Naive thymus-derived CD4-positive, alpha-beta T cell (primary cell): ENCODE measurements around the gene ARMC2. TPM values are rescaled to one million over a fixed set of nuclear protein-coding genes. Genes with fewer than 3 reads are reported as not detected.

Source experiments
- ATAC-seq: fragments of 150-1000 bp; cut with Tn5 transposase; 2 replicates; pipeline ENCODE4 v1.10.0; 2021; ENCODE audit warnings: mild to moderate bottlenecking, moderate library complexity
- CTCF ChIA-PET: fragments of 350-600 bp; sonication (Branson Sonifier 250); formaldehyde crosslinking; loops from one replicate; lab custom pipeline; 2021; ENCODE audit warnings: antibody characterized with exemption; lab: Charles Lee
- POLR2A ChIA-PET: fragments of 350-600 bp; sonication (Branson Sonifier 250); formaldehyde crosslinking; loops from one replicate; lab custom pipeline; 2021; ENCODE audit warnings: antibody characterized with exemption, inconsistent platforms; lab: Charles Lee
- DNase-seq, 9 donors: peaks; one replicate each; pipeline versions ENCODE4 v3.0.0 to v3.0.0-alpha.2; 2020 to 2022; ENCODE audit warnings: mixed read lengths in 1 of 9
- H3K27ac ChIP-seq: one replicate; pipeline ENCODE4 v1.7.0; 2013; ENCODE audit warnings: mild to moderate bottlenecking, low read depth, low read length, moderate library complexity
- H3K27me3 ChIP-seq, 2 donors: one replicate each; pipeline ENCODE4 v1.7.0; 2013; ENCODE audit warnings: low read length in 2 of 2, mild to moderate bottlenecking in 2 of 2, moderate library complexity in 2 of 2; ENCODE audit not compliant: control insufficient read depth in 2 of 2, insufficient read depth in 2 of 2
- H3K36me3 ChIP-seq, 3 experiments: 1 replicate in 2 of 3; 2 replicates in 1 of 3; pipeline ENCODE4 v1.7.0; 2013; ENCODE audit warnings: low read length in 3 of 3, mild to moderate bottlenecking in 3 of 3, moderate library complexity in 1 of 3; ENCODE audit not compliant: insufficient read depth in 3 of 3, control insufficient read depth in 2 of 3
- H3K4me1 ChIP-seq, 2 donors: one replicate each; pipeline ENCODE4 v1.7.0; 2013; ENCODE audit warnings: low read length in 2 of 2, mild to moderate bottlenecking in 2 of 2, moderate library complexity in 1 of 2; ENCODE audit not compliant: control insufficient read depth in 2 of 2, insufficient read depth in 2 of 2
- H3K4me3 ChIP-seq: 2 replicates; pipeline ENCODE4 v1.7.0; 2013; ENCODE audit warnings: mild to moderate bottlenecking, low read length
- H3K9me3 ChIP-seq, 3 experiments: 1 replicate in 2 of 3; 2 replicates in 1 of 3; pipeline ENCODE4 v1.7.0; 2013; ENCODE audit warnings: low read length in 3 of 3; ENCODE audit not compliant: control insufficient read depth in 2 of 3
- H3K27ac Mint-ChIP-seq, 9 donors: one replicate each; pipeline ENCODE4 v1.8.0; 2020 to 2022; ENCODE audit warnings: mixed read lengths in 9 of 9, mild to moderate bottlenecking in 8 of 9, moderate library complexity in 5 of 9, inconsistent platforms in 2 of 9
- H3K27me3 Mint-ChIP-seq, 5 donors: one replicate each; pipeline ENCODE4 v1.8.0; 2021 to 2022; ENCODE audit warnings: mixed read lengths in 5 of 5, mild to moderate bottlenecking in 1 of 5
- H3K36me3 Mint-ChIP-seq, 5 donors: one replicate each; pipeline ENCODE4 v1.8.0; 2020 to 2022; ENCODE audit warnings: mixed read lengths in 5 of 5, mild to moderate bottlenecking in 3 of 5, inconsistent platforms in 1 of 5
- H3K4me1 Mint-ChIP-seq, 7 donors: one replicate each; pipeline ENCODE4 v1.8.0; 2020 to 2022; ENCODE audit warnings: mixed read lengths in 7 of 7, mild to moderate bottlenecking in 3 of 7, inconsistent platforms in 1 of 7
- H3K4me3 Mint-ChIP-seq, 10 donors: one replicate each; pipeline ENCODE4 v1.8.0; 2020 to 2022; ENCODE audit warnings: mild to moderate bottlenecking in 10 of 10, mixed read lengths in 10 of 10, moderate library complexity in 6 of 10, inconsistent platforms in 2 of 10
- H3K9me3 Mint-ChIP-seq, 11 donors: one replicate each; pipeline ENCODE4 v1.8.0; 2020 to 2022; ENCODE audit warnings: mixed read lengths in 11 of 11, mild to moderate bottlenecking in 4 of 11, inconsistent platforms in 1 of 11, moderate library complexity in 1 of 11
- intact Hi-C, 2 donors: fragments of 100-400 bp; cut with micrococcal nuclease; formaldehyde crosslinking; loops; one replicate each; pipeline ENCODE4 v1.15.1; 2023
- polyA plus RNA-seq, 2 donors: library from polyadenylated mRNA; unstranded; fragments of 300-500 nt; fragmentation: Illumina TruSeq; gene quantifications; one replicate each; pipeline ENCODE4 v1.2.3, GENCODE V29; 2021
- total RNA-seq, 6 experiments: library from RNA in 5 of 6; stranded (reverse) in 5 of 6; gene quantifications; 1 replicate in 5 of 6; 2 replicates in 1 of 6; pipeline ENCODE4 v1.2.3 and lab custom pipeline; 2021 to 2026

ARMC2 gene
- total and polyA plus RNA-seq, 7 experiments from 2014 or later, result 3.6 to 12.7 (median 7.1) TPM

DNA sequence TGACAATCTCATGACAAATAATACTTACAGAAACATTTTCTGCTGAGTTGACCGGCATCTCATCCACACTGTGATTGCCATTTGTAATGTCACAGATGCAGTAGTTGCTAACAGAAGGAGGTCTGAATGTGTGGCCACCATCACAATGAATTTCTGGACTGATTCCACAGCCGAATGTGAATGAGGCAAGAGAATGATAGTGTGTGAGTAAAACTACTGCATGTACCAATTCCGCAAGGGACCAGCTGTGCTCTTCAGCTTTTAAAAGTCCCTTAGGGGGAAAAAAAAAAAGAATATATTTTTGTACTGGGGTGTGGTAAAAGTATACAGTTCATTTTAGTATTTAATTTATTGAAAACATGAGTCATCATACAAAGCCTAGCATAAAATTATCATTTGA lies 150.3 kb downstream of the ARMC2 start:
- POLR2A ChIA-PET, result interaction anchor here (1.0 kb wide), 1 partner anchor 61 kb away, joined by 3 read pairs; no protein-coding TSS in a partner anchor
- Histone ChIP-seq H3K4me1 (peaks cover under 1% of the 10 kb centered on the region in 2 donors), H3K27me3 (no peaks in the 10 kb centered on the region), H3K36me3 (peaks cover 0 to 33% (median 20%) of the 10 kb centered on the region in 3 experiments), H3K4me3 (no peak overlapping the region), H3K27ac (no peak overlapping the region), H3K9me3 (no peaks in the 10 kb centered on the region)
- intact Hi-C loops, result no loop called here
- no peak for ATAC-seq
- H3K4me3 Mint-ChIP-seq, result no peak overlapping the region
- H3K36me3 Mint-ChIP-seq, result peaks cover 4 to 44% (median 19%) of the 10 kb centered on the region in 5 donors
- CTCF ChIA-PET, result interaction anchor here (1.1 kb wide), 1 partner anchor 12 kb away, joined by 3 read pairs; no protein-coding TSS in a partner anchor
- no peak overlapping the region for H3K27ac Mint-ChIP-seq
- no peak for DNase-seq
- no peaks in the 10 kb centered on the region for H3K27me3 Mint-ChIP-seq
- H3K9me3 Mint-ChIP-seq, result no peaks in the 10 kb centered on the region
- peaks cover 0 to 28% (median 21%) of the 10 kb centered on the region in 7 donors for H3K4me1 Mint-ChIP-seq

DNA sequence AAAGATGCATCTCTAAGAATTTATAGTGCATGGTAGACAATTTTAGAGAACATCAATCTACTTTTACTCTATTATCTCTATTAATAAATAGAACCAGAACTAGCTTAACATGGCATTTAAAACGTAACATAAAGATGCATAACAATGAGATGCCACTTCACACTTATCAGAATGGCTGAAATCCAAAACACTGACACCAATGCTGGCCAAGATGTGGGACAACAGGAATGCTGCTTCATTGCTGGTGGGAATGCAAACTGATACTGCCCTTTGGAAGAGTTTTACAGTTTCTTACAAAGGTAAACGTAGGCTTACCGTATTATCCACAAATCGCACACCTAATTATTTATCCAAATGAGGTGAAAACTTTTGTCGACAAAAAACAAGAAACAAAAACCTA lies 151.2 kb downstream of the ARMC2 start:
- H3K27me3 Mint-ChIP-seq, result no peaks in the 10 kb centered on the region
- Histone ChIP-seq H3K27ac (no peak overlapping the region), H3K36me3 (peaks cover 0 to 26% (median 20%) of the 10 kb centered on the region in 3 experiments), H3K4me1 (peaks cover 3 to 7% of the 10 kb centered on the region in 2 donors), H3K9me3 (no peaks in the 10 kb centered on the region), H3K27me3 (no peaks in the 10 kb centered on the region), H3K4me3 (no peak overlapping the region)
- CTCF ChIA-PET, result interaction anchor here (1.1 kb wide), 1 partner anchor 13 kb away, joined by 3 read pairs; no protein-coding TSS in a partner anchor
- DNase-seq (no peak), ATAC-seq (no peak)
- H3K4me1 Mint-ChIP-seq, result peaks cover 0 to 35% (median 28%) of the 10 kb centered on the region in 7 donors
- no peak overlapping the region for H3K4me3 Mint-ChIP-seq
- no peaks in the 10 kb centered on the region for H3K9me3 Mint-ChIP-seq
- POLR2A ChIA-PET, result interaction anchor here (1.0 to 1.5 kb wide), 3 partner anchors 11 to 75 kb away, joined by 3 to 10 read pairs (median 4); no protein-coding TSS in a partner anchor
- no peak overlapping the region for H3K27ac Mint-ChIP-seq
- peaks cover 4 to 39% (median 17%) of the 10 kb centered on the region in 5 donors for H3K36me3 Mint-ChIP-seq
- intact Hi-C loops, result no loop called here

DNA sequence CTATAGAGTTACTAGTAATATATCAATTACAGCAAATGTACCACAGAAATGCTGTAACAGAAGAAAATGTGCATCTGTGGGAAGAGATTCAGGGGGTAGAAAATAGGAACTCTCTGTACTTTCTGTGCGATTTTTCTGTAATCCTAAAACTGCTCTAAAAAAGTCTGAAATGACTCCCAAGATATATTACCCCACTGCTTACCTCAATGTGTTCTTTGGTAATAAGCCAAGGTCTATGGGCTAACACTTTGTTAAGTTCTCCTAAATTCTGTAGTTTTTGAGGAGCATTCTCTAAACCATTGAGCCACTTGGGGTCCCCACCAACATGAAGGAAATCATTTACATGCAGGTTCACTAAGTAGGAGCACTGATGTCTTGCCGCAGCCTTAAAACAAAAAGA lies 152.1 kb downstream of the ARMC2 start:
- Histone ChIP-seq H3K9me3 (no peaks in the 10 kb centered on the region), H3K27me3 (no peaks in the 10 kb centered on the region), H3K4me3 (no peak overlapping the region), H3K36me3 (peaks cover 0 to 26% (median 20%) of the 10 kb centered on the region in 3 experiments), H3K4me1 (peaks cover 3 to 15% of the 10 kb centered on the region in 2 donors), H3K27ac (no peak overlapping the region)
- H3K36me3 Mint-ChIP-seq, result peaks cover 4 to 38% (median 17%) of the 10 kb centered on the region in 5 donors
- H3K27ac Mint-ChIP-seq, result no peak overlapping the region
- no peak for DNase-seq
- H3K27me3 Mint-ChIP-seq, result no peaks in the 10 kb centered on the region
- H3K9me3 Mint-ChIP-seq, result no peaks in the 10 kb centered on the region
- no peak overlapping the region for H3K4me3 Mint-ChIP-seq
- peaks cover 6 to 44% (median 37%) of the 10 kb centered on the region in 7 donors for H3K4me1 Mint-ChIP-seq
- ChIA-PET CTCF (no interaction called here), POLR2A (interaction anchor here (1.5 kb wide), 1 partner anchor 74 kb away, joined by 4 read pairs; no protein-coding TSS in a partner anchor)
- intact Hi-C loops, result loop anchor here in 1 of 2 donors (10.0 kb wide), 2 partner anchors 705 to 1265 kb away; partner anchors contain the start of gene AFG1L
- ATAC-seq, result no peak

DNA sequence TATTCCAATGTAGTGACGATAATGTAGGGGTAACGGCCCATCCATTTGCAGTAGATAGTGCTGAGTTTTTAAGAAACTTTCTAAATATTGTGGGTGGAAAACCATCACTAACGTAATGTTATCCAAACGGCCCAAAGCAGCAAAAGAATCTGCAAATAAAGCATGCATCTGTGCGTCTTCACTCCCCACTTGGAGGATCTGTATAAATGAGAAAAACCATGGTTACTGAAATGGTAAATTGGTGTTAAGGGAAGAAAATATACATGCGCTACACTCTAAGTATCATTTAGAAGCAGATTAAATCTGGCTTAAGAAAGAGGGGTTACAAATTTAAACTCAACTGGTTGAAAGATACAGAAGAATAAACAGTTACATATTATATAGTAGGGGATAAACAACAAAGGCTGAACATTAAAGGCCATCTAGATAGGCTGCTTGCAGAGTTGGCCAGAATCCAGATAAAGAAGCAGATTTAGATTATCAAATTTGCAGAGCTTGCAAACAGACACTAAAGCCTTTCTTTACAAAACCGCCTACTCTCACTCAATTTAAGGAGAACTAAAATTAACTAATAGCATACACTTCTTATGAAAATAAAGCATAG lies 153.2 kb downstream of the ARMC2 start:
- Mint-ChIP-seq H3K27me3 (no peaks in the 10 kb centered on the region), H3K27ac (peak overlapping the region in 3 of 9 donors; percentile 11 to 40 (median 25)), H3K36me3 (peaks cover 4 to 33% (median 18%) of the 10 kb centered on the region in 5 donors), H3K4me1 (peaks cover 6 to 51% (median 45%) of the 10 kb centered on the region in 7 donors), H3K4me3 (no peak overlapping the region), H3K9me3 (no peaks in the 10 kb centered on the region)
- POLR2A ChIA-PET, result interaction anchor here (0.9 to 1.0 kb wide), 2 partner anchors 9 to 71 kb away, joined by 3 to 6 read pairs; no protein-coding TSS in a partner anchor
- DNase-seq (no peak), ATAC-seq (no peak)
- Histone ChIP-seq H3K4me3 (no peak overlapping the region), H3K27ac (no peak overlapping the region), H3K36me3 (peaks cover 0 to 26% (median 20%) of the 10 kb centered on the region in 3 experiments), H3K9me3 (no peaks in the 10 kb centered on the region), H3K27me3 (no peaks in the 10 kb centered on the region), H3K4me1 (peaks cover 3 to 15% of the 10 kb centered on the region in 2 donors)
- intact Hi-C loops, result loop anchor here in 1 of 2 donors (10.0 kb wide), 2 partner anchors 707 to 1267 kb away; partner anchors contain the start of gene AFG1L
- CTCF ChIA-PET, result interaction anchor here (0.7 kb wide), 1 partner anchor 72 kb away, joined by 3 read pairs; no protein-coding TSS in a partner anchor

DNA sequence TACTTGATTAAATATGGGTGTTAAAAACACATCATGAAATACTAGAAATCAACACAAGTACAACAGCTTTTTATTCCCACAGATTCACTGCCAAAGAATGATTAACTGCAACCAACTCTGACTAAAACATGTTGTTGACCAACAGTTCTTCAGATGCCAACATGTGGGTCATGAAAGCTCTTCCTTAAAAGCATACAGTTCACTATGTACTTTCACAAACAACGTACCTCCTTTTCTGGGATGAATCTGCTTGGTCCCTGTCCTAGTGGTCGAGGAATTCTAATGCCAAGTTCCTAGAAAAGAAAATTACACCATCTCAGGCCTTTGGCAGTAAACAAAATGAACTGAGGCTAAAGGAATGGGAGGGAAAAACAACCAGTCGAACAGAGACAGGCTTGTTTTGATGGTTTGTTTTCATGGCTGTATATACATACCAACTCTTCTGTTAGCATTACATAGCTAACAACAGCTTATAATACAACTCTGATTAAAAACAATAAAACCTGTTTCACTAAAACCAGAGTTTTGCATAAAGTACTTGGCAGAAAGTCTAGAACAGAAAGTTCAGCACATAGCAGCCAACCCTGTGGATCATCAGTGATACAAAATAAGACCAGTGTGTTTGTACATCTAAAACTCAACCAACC lies 154.0 kb downstream of the ARMC2 start:
- ATAC-seq (no peak), DNase-seq (no peak)
- peaks cover 4 to 30% (median 22%) of the 10 kb centered on the region in 5 donors for H3K36me3 Mint-ChIP-seq
- ChIA-PET POLR2A (interaction anchor here (0.9 to 1.0 kb wide), 2 partner anchors 9 to 70 kb away, joined by 3 to 6 read pairs; no protein-coding TSS in a partner anchor), CTCF (interaction anchor here (0.7 kb wide), 1 partner anchor 71 kb away, joined by 3 read pairs; no protein-coding TSS in a partner anchor)
- H3K36me3 ChIP-seq, result peaks cover 0 to 26% (median 20%) of the 10 kb centered on the region in 3 experiments
- intact Hi-C loops, result loop anchor here in 1 of 2 donors (10.0 kb wide), 2 partner anchors 707 to 1267 kb away; partner anchors contain the start of gene AFG1L
- H3K4me1 Mint-ChIP-seq, result peaks cover 13 to 59% (median 53%) of the 10 kb centered on the region in 7 donors
- no peak overlapping the region for H3K4me3 Mint-ChIP-seq
- H3K9me3 Mint-ChIP-seq, result no peaks in the 10 kb centered on the region
- no peaks in the 10 kb centered on the region for H3K9me3 ChIP-seq
- H3K27ac ChIP-seq, result no peak overlapping the region
- H3K27ac Mint-ChIP-seq, result peak overlapping the region in 1 of 9 donors; percentile 56
- no peak overlapping the region for H3K4me3 ChIP-seq
- H3K27me3 Mint-ChIP-seq, result no peaks in the 10 kb centered on the region
- H3K27me3 ChIP-seq, result no peaks in the 10 kb centered on the region
- H3K4me1 ChIP-seq, result peaks cover 11 to 21% of the 10 kb centered on the region in 2 donors

DNA sequence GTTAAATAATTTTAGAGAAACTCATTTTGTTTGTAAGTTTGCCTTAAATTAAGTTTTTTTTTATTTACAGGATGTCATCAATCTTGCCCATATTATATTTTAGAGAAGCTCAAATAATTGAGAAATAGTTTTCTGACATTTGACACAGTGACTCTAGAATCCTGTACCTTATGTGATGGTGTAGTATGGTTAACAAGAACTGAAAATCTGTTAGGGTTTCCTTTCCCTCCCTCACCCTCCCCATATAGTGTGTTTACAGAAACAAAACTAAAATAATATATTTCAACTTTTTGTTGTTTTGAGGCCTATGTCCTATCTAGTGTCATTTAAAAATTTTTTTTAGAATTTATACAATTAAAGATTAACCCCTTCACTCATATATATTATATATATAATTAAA lies 154.7 kb downstream of the ARMC2 start:
- no peak overlapping the region for H3K27ac Mint-ChIP-seq
- H3K27me3 Mint-ChIP-seq, result no peaks in the 10 kb centered on the region
- H3K4me1 Mint-ChIP-seq, result peaks cover 20 to 66% (median 60%) of the 10 kb centered on the region in 7 donors
- H3K4me3 ChIP-seq, result no peak overlapping the region
- H3K4me3 Mint-ChIP-seq, result no peak overlapping the region
- H3K4me1 ChIP-seq, result peaks cover 18 to 25% of the 10 kb centered on the region in 2 donors
- CTCF ChIA-PET, result no interaction called here
- no peak overlapping the region for H3K27ac ChIP-seq
- POLR2A ChIA-PET, result no interaction called here
- peaks cover 0 to 23% (median 20%) of the 10 kb centered on the region in 3 experiments for H3K36me3 ChIP-seq
- no peaks in the 10 kb centered on the region for H3K9me3 ChIP-seq
- H3K9me3 Mint-ChIP-seq, result no peaks in the 10 kb centered on the region
- intact Hi-C loops, result loop anchor here in 1 of 2 donors (10.0 kb wide), 2 partner anchors 708 to 1268 kb away; partner anchors contain the start of gene AFG1L
- ATAC-seq (no peak), DNase-seq (no peak)
- no peaks in the 10 kb centered on the region for H3K27me3 ChIP-seq
- peaks cover 4 to 24% (median 19%) of the 10 kb centered on the region in 5 donors for H3K36me3 Mint-ChIP-seq
